H1 (cell line): ENCODE measurements around the gene TPM1. TPM values are rescaled to one million over a fixed set of nuclear protein-coding genes. Genes with fewer than 3 reads are reported as not detected.

Experiments
- CTCF ChIA-PET: fragments of 300-600 bp; sonication (Branson Sonifier 250); formaldehyde crosslinking; loops from one replicate; lab custom pipeline; 2021; ENCODE audit not compliant: partially characterized antibody; lab: Charles Lee
- POLR2A ChIA-PET: fragments of 300-600 bp; sonication (Branson Sonifier 250); formaldehyde crosslinking; loops from one replicate; lab custom pipeline; 2021; ENCODE audit warnings: inconsistent platforms; ENCODE audit not compliant: partially characterized antibody; lab: Charles Lee
- DNase-seq, 2 experiments: peaks; one replicate each; pipeline versions ENCODE4 v3.0.0 to v3.0.0-alpha.2; 2010 to 2022; ENCODE audit warnings: low spot score in 2 of 2, low read depth in 1 of 2, mixed read lengths in 1 of 2
- FAIRE-seq: peaks from 2 replicates; lab custom pipeline; 2011; peaks lifted over from hg19 to GRCh38; lab: Jason Lieb, UNC
- H2AFZ ChIP-seq: 2 replicates; pipeline ENCODE4 v1.8.1; 2012; ENCODE audit warnings: low read length, inconsistent platforms
- H2AK5ac ChIP-seq: 2 replicates; pipeline ENCODE4 v1.6.1; 2013; ENCODE audit warnings: low read depth, low read length
- H2BK120ac ChIP-seq: replicated peaks from 2 replicates; pipeline ENCODE3; 2013; ENCODE audit warnings: low read depth, low read length, inconsistent platforms
- H2BK12ac ChIP-seq: 2 replicates; pipeline ENCODE4 v1.6.1; 2013; ENCODE audit warnings: low read depth, low read length
- H2BK15ac ChIP-seq: 2 replicates; pipeline ENCODE4 v1.6.1; 2013; ENCODE audit warnings: low read length
- H2BK20ac ChIP-seq: 2 replicates; pipeline ENCODE4 v1.6.1; 2013; ENCODE audit warnings: low read length
- H2BK5ac ChIP-seq: 2 replicates; pipeline ENCODE4 v1.6.1; 2013; ENCODE audit warnings: low read depth, low read length
- H3K14ac ChIP-seq: 2 replicates; pipeline ENCODE4 v1.6.1; 2013; ENCODE audit warnings: inconsistent platforms; ENCODE audit not compliant: insufficient read length
- H3K18ac ChIP-seq: 2 replicates; pipeline ENCODE4 v1.6.1; 2013; ENCODE audit warnings: low read length; ENCODE audit errors: extremely low read depth
- H3K23ac ChIP-seq: 2 replicates; pipeline ENCODE4 v1.6.1; 2013; ENCODE audit warnings: inconsistent platforms; ENCODE audit not compliant: insufficient read length
- H3K23me2 ChIP-seq: 2 replicates; pipeline ENCODE4 v1.6.1; 2013; ENCODE audit warnings: low read depth, low read length
- H3K27ac ChIP-seq: 2 replicates; pipeline ENCODE4 v1.6.1; 2011; ENCODE audit warnings: low read depth, low read length, inconsistent platforms
- H3K27me3 ChIP-seq, 4 experiments: replicated peaks in 1 of 4; 1 replicate in 1 of 4; 2 replicates in 3 of 4; pipeline versions ENCODE4 v1.6.1 to v1.8.1; 2011 to 2013; ENCODE audit warnings: low read length in 3 of 4, mild to moderate bottlenecking in 3 of 4, inconsistent platforms in 2 of 4, mixed read lengths in 2 of 4, moderate library complexity in 1 of 4; ENCODE audit not compliant: control insufficient read depth in 3 of 4, insufficient read depth in 3 of 4; ENCODE audit errors: extremely low read depth in 1 of 4
- H3K36me3 ChIP-seq, 4 experiments: 2 replicates each; pipeline versions ENCODE4 v1.6.1 to v1.8.1; 2011 to 2013; ENCODE audit warnings: mild to moderate bottlenecking in 4 of 4, low read length in 3 of 4, moderate library complexity in 2 of 4, control low read depth in 1 of 4, inconsistent platforms in 1 of 4; ENCODE audit not compliant: insufficient read depth in 4 of 4, control insufficient read depth in 2 of 4
- H3K4ac ChIP-seq: replicated peaks from 2 replicates; pipeline ENCODE3; 2013; ENCODE audit warnings: low read length, low read depth, mixed read lengths, inconsistent platforms; ENCODE audit not compliant: insufficient read length
- H3K4me1 ChIP-seq, 4 experiments: replicated peaks in 1 of 4; 1 replicate in 1 of 4; 2 replicates in 3 of 4; pipeline versions ENCODE4 v1.6.1 to v1.8.1; 2011 to 2013; ENCODE audit warnings: low read length in 3 of 4, inconsistent platforms in 2 of 4, mixed read lengths in 1 of 4; ENCODE audit not compliant: insufficient read depth in 4 of 4, control insufficient read depth in 3 of 4
- H3K4me2 ChIP-seq, 2 experiments: 2 replicates each; pipeline versions ENCODE4 v1.6.1 to v1.8.1; 2011 to 2013; ENCODE audit warnings: low read depth in 2 of 2, low read length in 2 of 2, control low read depth in 1 of 2, inconsistent platforms in 1 of 2, mild to moderate bottlenecking in 1 of 2; ENCODE audit not compliant: insufficient read depth in 1 of 2
- H3K4me3 ChIP-seq, 4 experiments: fragments of 200-600, 300-600 bp in 1 of 4; sonication (generic), shearing (Covaris generic), sonication (Bioruptor Twin) in 1 of 4; 2 replicates each; pipeline versions ENCODE4 v1.5.1 to v1.8.1; 2011 to 2016; ENCODE audit warnings: low read length in 4 of 4, low read depth in 3 of 4, control low read depth in 2 of 4, inconsistent platforms in 2 of 4, mild to moderate bottlenecking in 2 of 4, mixed read lengths in 1 of 4, moderate library complexity in 1 of 4; ENCODE audit not compliant: insufficient read depth in 2 of 4; ENCODE audit errors: extremely low read depth in 1 of 4
- H3K56ac ChIP-seq: replicated peaks from 2 replicates; pipeline ENCODE3; 2013; ENCODE audit warnings: low read depth, mild to moderate bottlenecking, mixed read lengths, low read length, inconsistent platforms; ENCODE audit not compliant: insufficient read length
- H3K79me1 ChIP-seq: 2 replicates; pipeline ENCODE4 v1.6.1; 2013; ENCODE audit warnings: low read depth, low read length, control low read depth
- H3K79me2 ChIP-seq, 2 experiments: 2 replicates each; pipeline versions ENCODE4 v1.6.1 to v1.8.1; 2012 to 2013; ENCODE audit warnings: low read length in 2 of 2, mild to moderate bottlenecking in 2 of 2, inconsistent platforms in 1 of 2; ENCODE audit not compliant: insufficient read depth in 2 of 2, control insufficient read depth in 1 of 2
- H3K9ac ChIP-seq, 4 experiments: replicated peaks in 1 of 4; 1 replicate in 1 of 4; 2 replicates in 3 of 4; pipeline versions ENCODE4 v1.6.1 to v1.8.1; 2011 to 2013; ENCODE audit warnings: low read depth in 3 of 4, low read length in 3 of 4, control low read depth in 2 of 4, mild to moderate bottlenecking in 2 of 4, moderate library complexity in 2 of 4, inconsistent platforms in 1 of 4; ENCODE audit errors: extremely low read depth in 1 of 4
- H3K9me3 ChIP-seq, 2 experiments: 2 replicates each; pipeline versions ENCODE4 v1.6.1 to v1.8.1; 2012 to 2013; ENCODE audit warnings: mild to moderate bottlenecking in 2 of 2, moderate library complexity in 2 of 2, control low read depth in 1 of 2, inconsistent platforms in 1 of 2, low read depth in 1 of 2, low read length in 1 of 2, mixed read lengths in 1 of 2; ENCODE audit not compliant: insufficient read depth in 2 of 2
- H4K20me1 ChIP-seq, 2 experiments: replicated peaks in 1 of 2; 2 replicates each; pipeline versions ENCODE3 to v1.8.1; 2011 to 2013; ENCODE audit warnings: inconsistent platforms in 2 of 2, low read length in 2 of 2, mild to moderate bottlenecking in 1 of 2; ENCODE audit not compliant: insufficient read depth in 2 of 2, control insufficient read depth in 1 of 2
- H4K5ac ChIP-seq: 2 replicates; pipeline ENCODE4 v1.6.1; 2013; ENCODE audit warnings: low read length, low read depth, mixed read lengths, inconsistent platforms; ENCODE audit not compliant: insufficient read length
- H4K8ac ChIP-seq: 2 replicates; pipeline ENCODE4 v1.8.0; 2013; ENCODE audit warnings: mild to moderate bottlenecking, moderate library complexity, low read length, inconsistent platforms; ENCODE audit not compliant: insufficient read depth; ENCODE audit errors: extremely low read depth
- H4K91ac ChIP-seq: replicated peaks from 2 replicates; pipeline ENCODE3; 2013; ENCODE audit warnings: low read length, mixed read lengths, inconsistent platforms; ENCODE audit not compliant: insufficient read length
- POLR2AphosphoS5 ChIP-seq: IDR thresholded peaks from 2 replicates; pipeline ENCODE4 v1.6.1; 2011; ENCODE audit warnings: low read depth, low read length
- YY1 ChIP-seq: IDR thresholded peaks from 2 replicates; pipeline ENCODE4 v1.6.1; 2011; ENCODE audit warnings: low read depth, mild to moderate bottlenecking, low read length
- WGBS, 2 experiments: shearing (Covaris generic) in 1 of 2; methylation state at CpG; one replicate each; pipeline versions ENCODE4 v1.1.6 to v1.1.7; 2013 to 2015; ENCODE audit warnings: low lambda C conversion rate in 2 of 2, mixed read lengths in 2 of 2, inconsistent platforms in 1 of 2, low coverage in 1 of 2, missing lambda C conversion rate in 1 of 2; ENCODE audit not compliant: insufficient replicate concordance in 2 of 2, insufficient coverage in 1 of 2, insufficient read length in 1 of 2; ENCODE audit errors: extremely low coverage in 1 of 2, missing lambda C conversion rate in 1 of 2; 5-methylcytosine and 5-hydroxymethylcytosine counted together
- polyA plus RNA-seq, 7 experiments: library from polyadenylated mRNA; depleted of rRNA in 3 of 7; stranded (reverse) in 5 of 7; unstranded in 2 of 7; fragments of >200 nt in 5 of 7; fragments of 200-250 nt in 2 of 7; gene quantifications; 1 replicate in 5 of 7; 2 replicates in 1 of 7; 4 replicates in 1 of 7; pipeline versions ENCODE4 v1.2.1 to v1.2.3, GENCODE V29; 2011 to 2013; ENCODE audit warnings: missing spikeins in 2 of 7, mixed read lengths in 2 of 7
- total RNA-seq: library from RNA; stranded (reverse); fragmentation: NEBNext Ultra II Directional; extraction: Animal tissue kit (Norgen Biotek cat#: 25700); gene quantifications from 2 replicates; pipeline ENCODE4 v1.2.1, GENCODE V29; 2021

The TPM1 gene
- total and polyA plus RNA-seq, 2 of the 8 experiments (the other 6 are each of a cell fraction or from before 2014, with no cell fraction given) = 258 to 579 TPM

- TF ChIP-seq YY1 = no peak
- 0 out of 2 replicates have a peak, but pooled peaks have one; percentile 5 for TF ChIP-seq POLR2AphosphoS5
- ChIA-PET CTCF (interaction anchor here (2.2 to 2.8 kb wide), 3 partner anchors 10 to 19 kb away, joined by 6 to 11 read pairs (median 6); no protein-coding TSS in a partner anchor), POLR2A (interaction anchor here (0.9 to 30.9 kb wide), 4 partner anchors 2 to 220 kb away, joined by 3 to 635 read pairs (median 480); partner anchors contain the start of gene TPM1)
- no peaks in the 10 kb centered on the region for H3K9me3 ChIP-seq
- H4K8ac ChIP-seq = no peak overlapping the region
- no peaks in the 10 kb centered on the region for H3K79me2 ChIP-seq
- no peak overlapping the region for H3K4ac ChIP-seq
- H2BK120ac ChIP-seq = no peak overlapping the region
- no peak for DNase-seq
- no peak overlapping the region for H3K56ac ChIP-seq
- H3K27me3 ChIP-seq = no peaks in the 10 kb centered on the region
- H2BK15ac ChIP-seq = no peak overlapping the region
- no peak overlapping the region for H2BK12ac ChIP-seq
- no peak overlapping the region for H2BK20ac ChIP-seq
- H3K79me1 ChIP-seq = no peaks in the 10 kb centered on the region
- H4K5ac ChIP-seq = no peak overlapping the region
- H3K9ac ChIP-seq = no peak overlapping the region
- FAIRE-seq = no peak
- H3K4me2 ChIP-seq = no peak overlapping the region
- no peak overlapping the region for H4K91ac ChIP-seq
- peaks cover 0 to 4% (median 0%) of the 10 kb centered on the region in 4 experiments; a peak in 1 of 7 replicates for H3K4me1 ChIP-seq
- H2BK5ac ChIP-seq = no peak overlapping the region
- H3K14ac ChIP-seq = no peak overlapping the region
- peaks cover 26 to 95% (median 67%) of the 10 kb centered on the region in 4 experiments for H3K36me3 ChIP-seq
- H3K27ac ChIP-seq = no peak overlapping the region
- no peak overlapping the region for H2AFZ ChIP-seq
- WGBS, 2 experiments = 93% methylated on average over 1 of the region's 1 CpG; no CpG with 5 or more reads in 1 of the 2 experiments
- no peaks in the 10 kb centered on the region for H3K23me2 ChIP-seq
- H3K4me3 ChIP-seq = no peak overlapping the region
- no peaks in the 10 kb centered on the region for H4K20me1 ChIP-seq
- no peak overlapping the region for H2AK5ac ChIP-seq
- H3K23ac ChIP-seq = no peak overlapping the region
- no peak overlapping the region for H3K18ac ChIP-seq
Measured at GRCh38 chr15:63067306-63067705, 24.8 kb downstream of the TPM1 start.
